Hematopoietic multipotent progenitor cell (in vitro differentiated cells): ENCODE data around the gene CCL21. TPM values are rescaled to one million over a fixed set of nuclear protein-coding genes. Genes with fewer than 3 reads are reported as not detected.

Experiments used
- DNase-seq, 3 donors: peaks; one replicate each; pipeline ENCODE4 v3.0.0-alpha.2; 2011 to 2015; ENCODE audit warnings: low read depth in 2 of 3, low spot score in 2 of 3
- total RNA-seq: library from RNA; depleted of rRNA; stranded (reverse); fragments of >200 nt; gene quantifications from one replicate; pipeline ENCODE4 v1.2.3, GENCODE V29; 2012

CCL21 gene
- total RNA-seq, 1 donor = not detected

- DNase-seq = no peak
These were observed 549 bp downstream of the CCL21 start for GRCh38 chr9:34709196-34709978.

- no peak for DNase-seq
These were observed 2.8 kb downstream of the CCL21 start for GRCh38 chr9:34707130-34707529.

GRCh38 chr9:34701769-34702736, 7.9 kb downstream of the CCL21 start:
- peak; percentile 41 to 80 (median 74) for DNase-seq

GRCh38 chr9:34701023-34701768, 8.7 kb downstream of the CCL21 start:
- DNase-seq = peak; percentile 53 to 84 (median 73)

GRCh38 chr9:34694811-34695210, 15.1 kb downstream of the CCL21 start:
- DNase-seq = no peak

- DNase-seq = no peak
These were observed 16.4 kb downstream of the CCL21 start for GRCh38 chr9:34693560-34693959.

- DNase-seq = no peak
These were observed 18.0 kb downstream of the CCL21 start for GRCh38 chr9:34691936-34692315.

- DNase-seq = peak in 2 of 3 donors; percentile 69 to 77
These were observed 18.7 kb downstream of the CCL21 start, which contains the start of gene CCL19 for GRCh38 chr9:34690983-34691935. TSS of gene CCL19 (minus strand) at chr9:34691276. CDS start at chr9:34691139, 137 bp downstream.

GRCh38 chr9:34689512-34689911, 20.4 kb downstream of the CCL21 start:
- no peak for DNase-seq

- no peak for DNase-seq
These were observed 20.8 kb downstream of the CCL21 start for GRCh38 chr9:34689116-34689470.

GRCh38 chr9:34688329-34689115, 21.4 kb downstream of the CCL21 start:
- DNase-seq = no peak

- DNase-seq = no peak
These were observed 22.5 kb downstream of the CCL21 start for GRCh38 chr9:34687276-34688030.

- DNase-seq = peak in 2 of 3 donors; percentile 56 to 58
These were observed 23.2 kb downstream of the CCL21 start for GRCh38 chr9:34686732-34687131.

- no peak for DNase-seq
These were observed 23.7 kb downstream of the CCL21 start for GRCh38 chr9:34686231-34686630.

- no peak for DNase-seq
These were observed 24.3 kb downstream of the CCL21 start for GRCh38 chr9:34685591-34685990.

GRCh38 chr9:34684816-34685215, 25.1 kb downstream of the CCL21 start:
- DNase-seq = no peak

GRCh38 chr9:34684145-34684544, 25.8 kb downstream of the CCL21 start:
- no peak for DNase-seq

- no peak for DNase-seq
These were observed 34.1 kb downstream of the CCL21 start for GRCh38 chr9:34675869-34676268.
